ENCODE results near the gene RBMX2.

DNA sequence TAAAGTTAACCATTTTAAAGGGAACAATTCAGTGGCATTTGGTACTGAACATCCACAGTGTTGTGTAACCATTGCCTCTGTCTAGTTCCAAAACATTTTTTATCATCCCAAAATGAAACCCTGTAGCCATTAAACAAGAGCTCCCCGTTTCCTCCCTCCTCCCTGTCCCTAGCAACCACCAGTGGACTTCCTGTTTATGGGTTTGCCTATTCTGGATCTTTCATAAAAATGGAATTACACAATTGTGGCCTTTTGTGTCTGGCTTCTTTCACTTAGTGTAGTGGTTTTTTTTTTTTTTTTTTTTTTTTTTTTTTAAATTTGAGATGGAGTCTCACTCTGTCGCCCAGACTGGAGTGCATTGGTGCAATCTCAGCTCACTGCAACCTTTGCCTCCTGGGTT, 11.6 kb downstream of the RBMX2 start:
- TF ChIP-seq POLR2AphosphoS5 (IDR thresholded peaks at IDR 0.05; ENCODE audit: borderline replicate concordance, low read depth, low read length) (no peak), EZH2 (IDR thresholded peaks at IDR 0.05) (no peak)

All from SK-N-MC (cell line).